Activated CD4-positive, alpha-beta T cell treated with anti-CD3 and anti-CD28 coated beads, Interleukin-2, amount 10 ng/mL, durations not matched to agents 24 days and 14 days (primary cell): Measurements from ENCODE around the gene NPB. TPM values are rescaled to one million over a fixed set of nuclear protein-coding genes. Genes with fewer than 3 reads are reported as not detected.
A peak's percentile ranks its signal among the peaks of the same experiment; 100 is the strongest.

ENCODE experiments used
- DNase-seq: peaks from one replicate; pipeline ENCODE4 v3.0.0; 2022
- H3K27ac Mint-ChIP-seq: one replicate; pipeline ENCODE4 v1.8.0; 2022; ENCODE audit warnings: mild to moderate bottlenecking, mixed read lengths
- H3K27me3 Mint-ChIP-seq: one replicate; pipeline ENCODE4 v1.8.0; 2022; ENCODE audit warnings: mixed read lengths
- H3K36me3 Mint-ChIP-seq: one replicate; pipeline ENCODE4 v1.8.0; 2022; ENCODE audit warnings: low read depth, mild to moderate bottlenecking, mixed read lengths
- H3K4me1 Mint-ChIP-seq: one replicate; pipeline ENCODE4 v1.8.0; 2021; ENCODE audit warnings: mixed read lengths
- H3K4me3 Mint-ChIP-seq: one replicate; pipeline ENCODE4 v1.8.0; 2022; ENCODE audit warnings: mild to moderate bottlenecking, moderate library complexity, mixed read lengths
- H3K9me3 Mint-ChIP-seq: one replicate; pipeline ENCODE4 v1.8.0; 2021; ENCODE audit warnings: mixed read lengths
- intact Hi-C: fragments of 100-400 bp; cut with micrococcal nuclease; formaldehyde crosslinking; loops from one replicate; pipeline ENCODE4 v1.15.1; 2023
- total RNA-seq: library from RNA; stranded (reverse); gene quantifications from 2 replicates; pipeline ENCODE4 v1.2.3, GENCODE V29; 2022

Gene NPB
- total RNA-seq, 1 donor from 2014 or later: 0.30 TPM

- Mint-ChIP-seq H3K36me3 (peaks cover 18% of the 10 kb centered on the region), H3K9me3 (no peaks in the 10 kb centered on the region), H3K4me3 (peak overlapping the region; percentile 30), H3K27ac (no peak overlapping the region), H3K27me3 (peaks cover 4% of the 10 kb centered on the region), H3K4me1 (peaks cover 18% of the 10 kb centered on the region)
- intact Hi-C loops: no loop called here
- DNase-seq: no peak
These were observed 32.2 kb downstream of the NPB start for GRCh38 chr17:81934098-81934757.

GRCh38 chr17:81934850-81935708, 33.0 kb downstream of the NPB start:
- Mint-ChIP-seq H3K36me3 (peaks cover 18% of the 10 kb centered on the region), H3K27ac (no peak overlapping the region), H3K9me3 (no peaks in the 10 kb centered on the region), H3K4me3 (peak overlapping the region; percentile 90), H3K4me1 (peaks cover 18% of the 10 kb centered on the region), H3K27me3 (peaks cover 2% of the 10 kb centered on the region)
- DNase-seq: no peak
- intact Hi-C loops: no loop called here

- Mint-ChIP-seq H3K4me1 (peaks cover 18% of the 10 kb centered on the region), H3K4me3 (peak overlapping the region; percentile 90)
- intact Hi-C loops: loop anchor here (2.0 kb wide), 1 partner anchor 87 kb away; the partner anchor contains the start of genes CENPX and LRRC45
These were observed 33.7 kb downstream of the NPB start for GRCh38 chr17:81935709-81936084.

GRCh38 chr17:81939218-81939617, 37.2 kb downstream of the NPB start:
- peaks cover 12% of the 10 kb centered on the region for H3K4me1 Mint-ChIP-seq
- no peak for DNase-seq
- H3K4me3 Mint-ChIP-seq: no peak overlapping the region
- H3K36me3 Mint-ChIP-seq: peaks cover 7% of the 10 kb centered on the region
- H3K27ac Mint-ChIP-seq: no peak overlapping the region
- H3K9me3 Mint-ChIP-seq: no peaks in the 10 kb centered on the region
- intact Hi-C loops: no loop called here
- no peaks in the 10 kb centered on the region for H3K27me3 Mint-ChIP-seq

More at GRCh38 chr17:81935709-81936084, 33.7 kb downstream of the NPB start:
- H3K27ac Mint-ChIP-seq: peak overlapping the region; percentile 40
- H3K36me3 Mint-ChIP-seq: peaks cover 18% of the 10 kb centered on the region
- peaks cover 2% of the 10 kb centered on the region for H3K27me3 Mint-ChIP-seq
- DNase-seq: no peak
- H3K9me3 Mint-ChIP-seq: no peaks in the 10 kb centered on the region

GRCh38 chr17:81939881-81940385, 37.9 kb downstream of the NPB start:
- Mint-ChIP-seq H3K27ac (no peak overlapping the region), H3K36me3 (peaks cover 5% of the 10 kb centered on the region), H3K27me3 (no peaks in the 10 kb centered on the region), H3K4me1 (peaks cover 12% of the 10 kb centered on the region), H3K9me3 (no peaks in the 10 kb centered on the region), H3K4me3 (no peak overlapping the region)
- no peak for DNase-seq
- intact Hi-C loops: no loop called here

GRCh38 chr17:81940538-81941483, 38.8 kb downstream of the NPB start:
- H3K36me3 Mint-ChIP-seq: peaks cover 2% of the 10 kb centered on the region
- peaks cover 9% of the 10 kb centered on the region for H3K4me1 Mint-ChIP-seq
- peak; percentile 55 for DNase-seq
- no peaks in the 10 kb centered on the region for H3K27me3 Mint-ChIP-seq
- H3K4me3 Mint-ChIP-seq: no peak overlapping the region
- intact Hi-C loops: no loop called here
- H3K27ac Mint-ChIP-seq: no peak overlapping the region
- H3K9me3 Mint-ChIP-seq: no peaks in the 10 kb centered on the region

- peak; percentile 58 for DNase-seq
- Mint-ChIP-seq H3K4me1 (peaks cover 6% of the 10 kb centered on the region), H3K4me3 (no peak overlapping the region), H3K27ac (no peak overlapping the region), H3K9me3 (no peaks in the 10 kb centered on the region), H3K27me3 (no peaks in the 10 kb centered on the region), H3K36me3 (no peaks in the 10 kb centered on the region)
- intact Hi-C loops: no loop called here
These were observed 39.6 kb downstream of the NPB start for GRCh38 chr17:81941484-81942166.

GRCh38 chr17:81942167-81942553, 40.1 kb downstream of the NPB start:
- H3K4me3 Mint-ChIP-seq: no peak overlapping the region
- intact Hi-C loops: no loop called here
- H3K27me3 Mint-ChIP-seq: no peaks in the 10 kb centered on the region
- H3K9me3 Mint-ChIP-seq: no peaks in the 10 kb centered on the region
- DNase-seq: no peak
- no peak overlapping the region for H3K27ac Mint-ChIP-seq
- H3K4me1 Mint-ChIP-seq: peaks cover 5% of the 10 kb centered on the region
- no peaks in the 10 kb centered on the region for H3K36me3 Mint-ChIP-seq

GRCh38 chr17:81944858-81945257, 42.8 kb downstream of the NPB start:
- Mint-ChIP-seq H3K27ac (no peak overlapping the region), H3K4me1 (no peaks in the 10 kb centered on the region)

GRCh38 chr17:81947189-81947588, 45.2 kb downstream of the NPB start, which contains the start of gene MYADML2:
MYADML2 (minus strand) TSS chr17:81947233; CDS start chr17:81941741, 5,492 bp downstream.
- no peak for DNase-seq
- Mint-ChIP-seq H3K27me3 (peaks cover 9% of the 10 kb centered on the region), H3K4me3 (no peak within 1 kb of the TSS), H3K4me1 (no peaks in the 10 kb centered on the region), H3K36me3 (no peaks in the 10 kb centered on the region), H3K9me3 (no peaks in the 10 kb centered on the region), H3K27ac (no peak within 1 kb of the TSS)
- intact Hi-C loops: no loop called here

More at GRCh38 chr17:81944858-81945257, 42.8 kb downstream of the NPB start:
- Mint-ChIP-seq H3K27me3 (no peaks in the 10 kb centered on the region), H3K9me3 (no peaks in the 10 kb centered on the region), H3K4me3 (no peak overlapping the region), H3K36me3 (no peaks in the 10 kb centered on the region)
- intact Hi-C loops: no loop called here
- DNase-seq: no peak

GRCh38 chr17:81948635-81949378, 46.8 kb downstream of the NPB start:
- H3K4me1 Mint-ChIP-seq: no peaks in the 10 kb centered on the region

GRCh38 chr17:81950501-81950900, 48.5 kb downstream of the NPB start:
- no peak for DNase-seq
- no peak overlapping the region for H3K4me3 Mint-ChIP-seq
- intact Hi-C loops: loop anchor here (10.0 kb wide), 1 partner anchor 204 kb away; no protein-coding TSS in a partner anchor
- peaks cover 9% of the 10 kb centered on the region for H3K27me3 Mint-ChIP-seq
- no peaks in the 10 kb centered on the region for H3K4me1 Mint-ChIP-seq
- H3K36me3 Mint-ChIP-seq: no peaks in the 10 kb centered on the region
- H3K9me3 Mint-ChIP-seq: no peaks in the 10 kb centered on the region
- H3K27ac Mint-ChIP-seq: no peak overlapping the region

More at GRCh38 chr17:81948635-81949378, 46.8 kb downstream of the NPB start:
- H3K4me3 Mint-ChIP-seq: no peak overlapping the region
- H3K9me3 Mint-ChIP-seq: no peaks in the 10 kb centered on the region
- peaks cover 9% of the 10 kb centered on the region for H3K27me3 Mint-ChIP-seq
- no peak overlapping the region for H3K27ac Mint-ChIP-seq
- DNase-seq: no peak
- H3K36me3 Mint-ChIP-seq: no peaks in the 10 kb centered on the region
- intact Hi-C loops: no loop called here
